ENCODE results near the gene MRPS7.
A peak's percentile ranks its signal among the peaks of the same experiment; 100 is the strongest.

The MRPS7 gene

GRCh38 chr17:75261336-75262111 is at the start of gene MRPS7, which contains the start of gene GGA3:
Gene MRPS7 (plus strand): TSS chr17:75261879. CDS start chr17:75261901, 22 bp downstream.
Gene GGA3 (minus strand): TSS chr17:75261606. CDS start chr17:75261587, 19 bp downstream.
- peak; percentile 77 for DNase-seq (ENCODE audit: low read depth)

- DNase-seq (ENCODE audit: low read depth), result no peak
These were observed 43.5 kb upstream of the MRPS7 start for GRCh38 chr17:75218131-75218530.

- DNase-seq (ENCODE audit: low read depth), result no peak
These were observed 41.9 kb upstream of the MRPS7 start for GRCh38 chr17:75219815-75220214.

GRCh38 chr17:75225016-75225415 is 36.7 kb upstream of the MRPS7 start:
- DNase-seq (ENCODE audit: low read depth), result no peak

DNA sequence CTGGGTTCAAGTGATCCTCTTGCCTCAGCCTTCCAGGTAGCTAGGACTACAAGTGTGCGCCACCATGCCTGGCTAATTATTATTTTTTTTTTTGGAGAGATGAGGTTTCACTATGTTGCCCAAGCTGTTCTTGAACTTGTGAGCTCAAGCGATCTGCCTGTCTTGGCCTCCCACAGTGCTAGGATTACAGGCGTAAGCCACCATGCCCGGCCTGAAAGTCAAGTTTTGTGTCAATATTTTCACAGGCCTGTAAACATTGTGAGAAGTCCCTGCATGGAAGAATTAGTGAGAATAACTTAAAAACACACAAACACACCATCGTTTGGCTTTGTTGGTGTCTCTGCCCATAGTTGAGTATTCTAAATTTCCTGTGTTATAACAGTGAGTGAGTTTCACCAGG is 34.0 kb upstream of the MRPS7 start:
- DNase-seq (ENCODE audit: low read depth), result no peak

GRCh38 chr17:75228305-75228704 is 33.4 kb upstream of the MRPS7 start:
- no peak for DNase-seq (ENCODE audit: low read depth)

- no peak for DNase-seq (ENCODE audit: low read depth)
These were observed 32.8 kb upstream of the MRPS7 start for GRCh38 chr17:75228847-75229246.

DNA sequence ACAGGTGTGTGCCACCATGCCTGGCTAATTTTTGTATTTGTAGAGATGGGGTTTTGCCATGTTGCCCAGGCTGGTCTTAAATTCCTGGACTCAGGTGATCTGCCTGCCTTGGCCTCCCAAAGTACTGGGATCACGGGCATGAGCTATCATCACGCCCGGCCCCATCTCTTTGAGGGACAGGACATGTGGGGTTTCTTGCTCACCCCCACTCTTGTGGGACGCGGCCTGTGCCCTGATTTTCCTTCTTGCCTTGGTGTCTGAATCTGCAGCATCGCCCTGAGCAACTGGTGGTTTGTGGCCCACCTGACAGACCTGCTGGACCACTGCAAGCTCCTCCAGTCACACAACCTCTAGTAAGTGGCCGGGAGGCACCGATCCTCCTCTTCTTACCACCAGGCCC is 30.6 kb upstream of the MRPS7 start:
- no peak for DNase-seq (ENCODE audit: low read depth)

GRCh38 chr17:75231741-75232464 is 29.8 kb upstream of the MRPS7 start:
- no peak for DNase-seq (ENCODE audit: low read depth)

DNA sequence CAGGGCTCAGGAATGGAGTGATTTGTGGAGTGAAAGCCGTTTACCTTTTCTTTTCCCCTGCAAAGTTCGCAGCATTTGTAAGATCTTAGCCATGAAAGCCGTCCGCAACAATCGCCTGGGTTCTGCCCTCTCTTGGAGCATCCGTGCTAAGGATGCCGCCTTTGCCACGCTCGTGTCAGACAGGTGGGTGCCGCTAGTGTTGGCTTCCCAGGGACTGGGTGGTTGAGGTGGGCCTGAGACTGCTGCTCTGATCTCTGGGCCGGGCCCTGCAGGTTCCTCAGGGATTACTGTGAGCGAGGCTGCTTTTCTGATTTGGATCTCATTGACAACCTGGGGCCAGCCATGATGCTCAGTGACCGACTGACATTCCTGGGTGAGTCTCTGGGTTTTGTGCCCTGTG is 28.9 kb upstream of the MRPS7 start:
- DNase-seq (ENCODE audit: low read depth), result no peak

DNA sequence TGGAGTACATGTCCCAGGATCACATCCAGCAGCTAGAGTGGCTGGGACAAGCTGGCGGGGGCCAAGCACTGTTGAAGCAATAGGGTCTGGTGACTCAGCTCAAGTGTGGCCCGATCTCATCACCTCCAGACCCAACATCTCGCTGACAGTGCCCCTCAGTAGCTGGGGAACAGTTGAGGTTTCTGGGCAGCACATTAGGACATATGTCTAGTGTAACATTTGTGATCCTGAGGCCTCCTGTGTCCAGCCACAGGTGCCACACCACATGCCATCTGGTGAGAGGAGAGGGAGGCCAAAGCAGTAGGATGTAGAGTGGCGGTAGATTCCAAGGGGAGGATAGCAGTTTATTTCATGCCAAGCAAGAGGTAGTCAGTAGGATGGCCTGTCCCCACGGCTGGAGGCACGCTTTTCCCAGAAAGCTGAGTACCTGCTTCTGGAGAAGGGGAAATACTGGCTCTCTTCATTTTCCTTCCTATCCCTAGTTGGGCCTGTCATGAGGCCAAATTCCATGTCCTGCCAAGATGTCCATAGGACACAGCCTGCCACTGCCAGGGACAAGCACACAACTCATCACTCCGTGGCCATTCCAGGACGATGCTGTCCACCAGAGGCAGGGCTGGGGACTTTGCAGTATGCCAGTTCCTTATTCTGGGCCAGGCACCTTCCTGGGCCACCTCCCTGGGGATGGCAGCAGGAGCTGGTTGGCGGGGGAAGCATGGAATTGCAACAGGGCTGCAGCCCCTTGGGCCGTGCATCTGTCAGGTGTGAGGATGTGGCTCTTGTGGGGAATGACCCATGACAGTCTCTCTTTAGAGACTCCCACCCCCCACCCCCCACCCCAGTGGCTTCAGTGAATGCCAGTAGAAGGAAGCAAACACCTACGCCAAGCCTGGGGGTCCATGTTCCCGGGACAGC is 24.3 kb upstream of the MRPS7 start:
- DNase-seq (ENCODE audit: low read depth), result no peak

DNA sequence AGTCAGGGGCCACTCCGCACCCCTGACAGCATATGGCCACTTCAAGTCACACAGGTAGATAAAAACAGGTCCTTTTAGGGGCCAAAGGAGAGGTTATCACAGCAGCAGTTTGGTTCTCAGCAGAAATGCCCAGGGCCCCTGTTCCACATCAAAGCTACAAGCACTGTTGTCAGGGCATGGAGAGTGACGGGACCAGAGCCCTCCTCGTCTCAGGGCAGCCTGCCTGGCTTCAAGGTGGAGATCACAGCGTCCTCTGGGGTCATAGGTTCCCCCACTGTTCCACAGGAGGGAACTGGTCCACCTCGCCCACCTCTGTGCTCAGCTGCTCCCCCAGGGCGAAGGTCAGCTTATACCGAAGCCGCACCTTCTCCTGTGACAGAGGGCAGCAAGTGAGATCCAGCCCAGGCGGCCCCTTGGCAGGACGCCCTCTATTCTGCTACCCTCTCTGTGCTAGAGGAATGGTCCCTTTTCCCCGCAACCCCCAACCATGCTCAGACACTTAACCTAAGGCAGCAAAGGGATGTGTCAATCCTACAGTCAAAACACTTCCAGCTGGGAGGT is 23.6 kb upstream of the MRPS7 start:
- no peak for DNase-seq (ENCODE audit: low read depth)

DNA sequence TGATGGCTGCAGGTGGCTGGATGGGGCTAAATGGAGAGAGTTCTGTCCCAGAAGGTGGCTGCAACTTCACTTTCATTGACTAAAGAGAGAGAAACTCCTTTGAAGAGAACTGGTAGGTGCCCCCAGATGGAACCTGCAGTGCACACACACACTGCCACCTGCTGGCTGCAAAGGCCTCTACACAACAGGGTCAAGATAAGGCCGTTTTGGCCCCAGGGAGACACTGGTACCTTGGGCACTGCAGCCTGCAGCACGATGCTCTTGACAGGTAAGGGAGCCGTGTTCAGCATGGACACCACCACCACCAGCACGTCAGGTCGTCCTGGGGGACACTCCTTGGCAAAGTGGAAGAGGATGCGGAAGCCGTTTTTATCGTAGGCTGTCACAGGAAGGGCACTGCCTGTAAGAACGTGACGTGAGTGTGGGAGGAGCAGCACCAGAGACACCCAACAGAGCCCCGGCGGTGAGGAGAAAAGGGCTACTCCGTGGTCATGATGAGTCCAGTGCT is 22.9 kb upstream of the MRPS7 start:
- DNase-seq (ENCODE audit: low read depth), result no peak

DNA sequence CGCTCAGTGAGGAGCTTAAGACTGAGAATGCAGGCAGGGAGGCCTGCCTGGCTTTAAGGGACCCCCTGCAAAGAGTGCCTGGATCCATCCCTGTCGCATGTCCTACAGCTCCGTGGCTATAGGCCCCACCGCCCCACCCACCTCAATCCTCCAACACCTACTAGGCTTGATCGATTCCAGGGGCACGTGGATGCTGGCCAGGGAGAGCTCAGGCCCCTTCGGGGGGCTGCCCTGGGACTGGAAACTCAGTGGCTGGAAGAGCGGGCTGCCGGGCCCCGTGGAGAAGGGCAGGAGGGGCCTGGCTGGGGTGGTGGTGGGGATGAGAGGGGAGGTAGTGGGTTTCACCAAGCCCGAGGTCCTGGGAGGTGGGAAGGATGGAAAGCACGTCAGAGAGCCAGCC is 22.5 kb upstream of the MRPS7 start:
- DNase-seq (ENCODE audit: low read depth), result no peak

DNA sequence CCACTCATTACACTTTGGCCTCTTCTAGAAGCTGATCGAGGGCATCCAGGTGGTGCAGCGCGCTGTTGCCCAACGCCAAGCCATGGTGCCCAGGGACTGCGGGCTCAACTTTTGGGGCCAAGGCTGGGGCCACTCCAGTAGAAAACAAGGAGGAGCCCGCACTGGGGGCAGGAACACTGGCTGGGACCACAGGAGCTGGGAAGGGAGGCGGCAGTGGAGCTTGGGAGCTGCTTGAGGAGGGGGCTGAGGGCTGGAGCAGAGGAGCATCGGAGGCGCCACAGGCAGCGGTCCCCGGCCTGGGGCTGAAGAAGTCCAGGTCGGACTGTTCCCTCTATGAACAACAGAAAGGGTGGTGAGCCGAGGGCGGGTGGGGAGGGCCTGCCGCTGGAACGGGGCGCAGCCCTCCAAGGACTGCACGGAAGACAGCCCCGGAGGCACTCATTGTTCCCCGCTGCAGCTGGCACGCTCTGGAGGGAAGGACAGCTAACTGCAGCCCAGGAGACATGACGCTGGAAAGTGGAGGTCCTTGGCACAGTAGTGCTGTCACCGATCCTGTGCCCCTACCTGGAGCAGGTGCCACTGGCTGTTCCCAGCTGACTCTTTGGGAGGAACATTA is 21.8 kb upstream of the MRPS7 start:
- DNase-seq (ENCODE audit: low read depth), result no peak

- no peak for DNase-seq (ENCODE audit: low read depth)
These were observed 21.1 kb upstream of the MRPS7 start for GRCh38 chr17:75240394-75241142.

DNA sequence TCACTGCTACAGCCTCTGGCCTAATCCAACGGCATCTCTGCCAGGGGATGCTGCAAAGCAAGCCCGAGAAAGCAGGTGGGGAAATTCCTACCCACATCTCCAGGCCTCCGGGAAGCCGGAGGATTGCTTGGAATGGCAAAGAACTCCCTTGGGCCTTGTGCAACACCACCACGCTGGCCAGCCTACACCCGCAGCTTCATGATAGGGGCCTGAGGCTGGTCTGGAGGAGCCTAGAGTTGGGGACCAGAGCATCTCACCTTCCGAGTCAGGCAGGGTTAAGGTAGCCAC is 20.6 kb upstream of the MRPS7 start:
- no peak for DNase-seq (ENCODE audit: low read depth)

DNA sequence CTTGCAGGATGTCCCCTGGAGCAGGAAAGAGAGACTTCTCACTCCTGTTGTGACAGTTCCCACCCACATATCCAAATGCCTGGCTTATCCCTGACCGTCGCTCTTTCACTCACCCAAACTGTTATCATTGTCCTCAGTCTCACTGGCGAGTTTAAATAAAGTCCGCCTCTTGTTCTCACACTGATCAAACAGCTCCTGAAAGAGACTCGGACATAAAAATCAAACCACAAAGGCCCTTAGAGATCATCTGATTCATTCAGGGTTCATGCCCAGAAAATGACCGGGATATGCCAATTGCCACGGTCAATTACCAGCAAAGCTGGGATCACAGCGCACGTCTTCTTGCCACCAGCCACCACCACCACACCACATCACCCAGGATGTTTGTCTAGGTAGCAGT is 20.2 kb upstream of the MRPS7 start:
- DNase-seq (ENCODE audit: low read depth), result no peak

DNA sequence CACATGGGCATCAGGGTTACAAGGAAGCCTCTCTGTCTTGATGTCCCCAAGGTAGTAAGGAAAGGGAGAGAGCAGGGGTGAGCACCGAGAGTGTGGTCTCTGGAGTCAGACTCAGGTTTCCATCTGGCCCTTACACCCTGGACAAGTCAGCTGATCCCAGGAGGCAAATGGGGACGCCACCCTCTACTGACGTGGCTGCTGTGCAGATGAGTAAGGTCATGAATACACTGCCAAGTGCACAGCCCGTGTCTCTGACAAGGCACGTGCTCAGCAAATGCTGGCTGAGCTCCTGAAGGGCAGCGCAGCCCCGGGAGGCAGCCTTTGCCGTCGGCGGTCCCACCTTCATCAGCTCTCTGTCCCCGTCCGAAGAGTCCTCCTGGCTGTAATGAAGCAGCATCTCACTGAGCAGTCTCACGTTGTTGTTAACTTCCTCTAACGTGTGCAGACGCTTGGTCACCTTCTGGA is 19.7 kb upstream of the MRPS7 start:
- DNase-seq (ENCODE audit: low read depth), result no peak

- no peak for DNase-seq (ENCODE audit: low read depth)
These were observed 19.1 kb upstream of the MRPS7 start for GRCh38 chr17:75242461-75243042.
